GM12878 (cell line): ENCODE results near the gene MORN2. TPM values are rescaled to one million over a fixed set of nuclear protein-coding genes. Genes with fewer than 3 reads are reported as not detected.

ENCODE experiments used
- BHLHE40 ChIP-seq, 2 experiments: fragments of 450-650 bp in 1 of 2; IDR thresholded peaks; 2 replicates each; pipeline ENCODE4 v1.6.1; 2011 to 2017; ENCODE audit warnings: low read depth in 2 of 2, borderline replicate concordance in 1 of 2, improper control_type of control experiment in 1 of 2, low read length in 1 of 2, mild to moderate bottlenecking in 1 of 2
- CBFB ChIP-seq: IDR thresholded peaks from 2 replicates; pipeline ENCODE4 v1.6.1; 2016; ENCODE audit warnings: antibody characterized with exemption, low read depth
- CHD2 ChIP-seq: IDR thresholded peaks from 2 replicates; pipeline ENCODE4 v1.6.1; 2011; ENCODE audit warnings: low read depth, low read length, improper control_type of control experiment, borderline replicate concordance
- E4F1 ChIP-seq: fragments of 450-650 bp; IDR thresholded peaks from 2 replicates; pipeline ENCODE4 v1.6.1; 2018; ENCODE audit warnings: borderline replicate concordance, mild to moderate bottlenecking; ENCODE audit not compliant: partially characterized antibody
- ELK1 ChIP-seq: IDR thresholded peaks from 2 replicates; pipeline ENCODE4 v1.6.1; 2012; ENCODE audit warnings: low read depth, low read length, improper control_type of control experiment
- EP300 ChIP-seq, 2 experiments: fragments of 150-350 bp in 1 of 2; IDR thresholded peaks; 2 replicates each; pipeline ENCODE4 v1.6.1; 2011 to 2012; ENCODE audit warnings: low read depth in 2 of 2, low read length in 2 of 2, borderline replicate concordance in 1 of 2, improper control_type of control experiment in 1 of 2, inconsistent platforms in 1 of 2; ENCODE audit not compliant: control insufficient read depth in 1 of 2
- GABPA ChIP-seq: IDR thresholded peaks from 2 replicates; pipeline ENCODE4 v1.6.1; 2014; ENCODE audit warnings: antibody characterized with exemption, low read depth, mild to moderate bottlenecking, inconsistent platforms
- GATAD2B ChIP-seq: fragments of 450-650 bp; conservative IDR thresholded peaks from 2 replicates; pipeline ENCODE4 v1.6.1; 2017; ENCODE audit warnings: low read depth, mild to moderate bottlenecking, moderate library complexity
- HCFC1 ChIP-seq: fragments of 150-350 bp; IDR thresholded peaks from 2 replicates; pipeline ENCODE4 v1.6.1; 2014; ENCODE audit warnings: low read length
- JUNB ChIP-seq: IDR thresholded peaks from 2 replicates; pipeline ENCODE4 v1.6.1; 2016; ENCODE audit warnings: antibody characterized with exemption, mild to moderate bottlenecking
- JUND ChIP-seq: IDR thresholded peaks from 2 replicates; pipeline ENCODE4 v1.6.1; 2012; ENCODE audit warnings: low read depth, mild to moderate bottlenecking, low read length, improper control_type of control experiment, moderate library complexity
- MLLT1 ChIP-seq: fragments of 450-650 bp; IDR thresholded peaks from 2 replicates; pipeline ENCODE4 v1.6.1; 2016; ENCODE audit warnings: mild to moderate bottlenecking
- MYB ChIP-seq: fragments of 150-350 bp; IDR thresholded peaks from 2 replicates; pipeline ENCODE4 v1.6.1; 2014; ENCODE audit warnings: mild to moderate bottlenecking, low read depth, low read length, borderline replicate concordance
- NBN ChIP-seq: fragments of 450-650 bp; IDR thresholded peaks from 2 replicates; pipeline ENCODE4 v1.6.1; 2016
- NFYB ChIP-seq: IDR thresholded peaks from 2 replicates; pipeline ENCODE4 v1.6.1; 2011; ENCODE audit warnings: low read depth, mild to moderate bottlenecking, low read length, improper control_type of control experiment, moderate library complexity; ENCODE audit not compliant: insufficient read depth
- POLR2AphosphoS5 ChIP-seq: IDR thresholded peaks from 2 replicates; pipeline ENCODE4 v1.6.1; 2011; ENCODE audit warnings: mild to moderate bottlenecking, low read length, inconsistent platforms
- POU2F2 ChIP-seq: IDR thresholded peaks from 3 replicates; pipeline ENCODE4 v1.6.1; 2011; ENCODE audit warnings: low read depth, mild to moderate bottlenecking, low read length, borderline replicate concordance
- RCOR1 ChIP-seq: conservative IDR thresholded peaks from 2 replicates; pipeline ENCODE4 v1.6.1; 2012; ENCODE audit warnings: low read depth, low read length, improper control_type of control experiment
- SIN3A ChIP-seq: IDR thresholded peaks from 2 replicates; pipeline ENCODE4 v1.6.1; 2012; ENCODE audit warnings: low read depth, low read length, improper control_type of control experiment
- SMC3 ChIP-seq: IDR thresholded peaks from 2 replicates; pipeline ENCODE4 v1.6.1; 2011; ENCODE audit warnings: low read length, improper control_type of control experiment, borderline replicate concordance
- SP1 ChIP-seq: IDR thresholded peaks from one replicate; pipeline ENCODE4 v1.6.1; 2011; ENCODE audit warnings: low read depth, low read length
- SREBF1 ChIP-seq: IDR thresholded peaks from 2 replicates; pipeline ENCODE4 v1.6.1; 2012; ENCODE audit warnings: mild to moderate bottlenecking, low read length
- SRF ChIP-seq, 2 experiments: IDR thresholded peaks; 2 replicates each; pipeline ENCODE4 v1.6.1; 2011; ENCODE audit warnings: low read depth in 2 of 2, low read length in 2 of 2, mild to moderate bottlenecking in 1 of 2, moderate library complexity in 1 of 2
- TCF12 ChIP-seq: IDR thresholded peaks from 2 replicates; pipeline ENCODE4 v1.6.1; 2011; ENCODE audit warnings: low read depth, mild to moderate bottlenecking, low read length
- ZBED1 ChIP-seq: IDR thresholded peaks from 2 replicates; pipeline ENCODE4 v1.6.1; 2016; ENCODE audit warnings: borderline replicate concordance
- ZNF207 ChIP-seq: fragments of 450-650 bp; IDR thresholded peaks from 2 replicates; pipeline ENCODE4 v1.6.1; 2014; ENCODE audit warnings: antibody characterized with exemption, mild to moderate bottlenecking, borderline replicate concordance
- polyA plus RNA-seq, 11 experiments: library from polyadenylated mRNA; depleted of rRNA in 4 of 11; unstranded in 6 of 11; stranded (reverse) in 5 of 11; fragments of >200 nt; fragmentation: Nextera tagmentation in 4 of 11; fragmentation: Illumina TruSeq in 1 of 11; extraction: Ambion mirVana in 4 of 11; extraction: Trizol in 1 of 11; gene quantifications; 1 replicate in 1 of 11; 2 replicates in 10 of 11; pipeline versions ENCODE4 v1.2.1 to v1.2.3, GENCODE V29; 2011 to 2016; ENCODE audit warnings: inconsistent platforms in 2 of 11, missing spikeins in 2 of 11, low read depth in 1 of 11
- total RNA-seq, 4 experiments: library from RNA; depleted of rRNA in 3 of 4; stranded (reverse); fragments of >200 nt in 3 of 4; fragmentation: Illumina TruSeq in 1 of 4; extraction: Trizol in 1 of 4; gene quantifications; 2 replicates each; pipeline versions ENCODE4 v1.2.1 to v1.2.3, GENCODE V29; 2013 to 2021

MORN2 gene
- total and polyA plus RNA-seq, 10 of the 15 experiments (the other 5 are each of a cell fraction or from before 2014, with no cell fraction given) = 2.3 to 26.9 (median 8.0) TPM

GRCh38 chr2:38875576-38876367, at the start of gene MORN2, which contains the start of gene DHX57 (continued):
- TF ChIP-seq BHLHE40 (IDR thresholded peaks at IDR 0.05; ENCODE audit: borderline replicate concordance in 1 of 2, low read depth in 2 of 2, low read length in 1 of 2) (peak; percentile 65 to 89), RCOR1 (no peak), MLLT1 (peak; percentile 50), SIN3A (peak; percentile 90), JUND (peak; percentile 87; the same call in 1 of the 2 replicates), SP1 (peak; percentile 78), CBFB (no peak), POU2F2 (0 out of 3 replicates have a peak, but pooled peaks have one; percentile 18), CHD2 (peak; percentile 68; the same call in 1 of the 2 replicates), EP300 (IDR thresholded peaks at IDR 0.05; ENCODE audit: borderline replicate concordance in 1 of 2, control insufficient read depth in 1 of 2, low read depth in 2 of 2, low read length in 2 of 2) (no peak), MYB (no peak), POLR2AphosphoS5 (0 out of 2 replicates have a peak, but pooled peaks have one; percentile 40), ELK1 (peak; percentile 15; the same call in 1 of the 2 replicates), ZBED1 (no peak), NFYB (peak; percentile 97), E4F1 (peak; percentile 65), ZNF207 (peak; percentile 63; the same call in 1 of the 2 replicates), SRF (IDR thresholded peaks at IDR 0.05; ENCODE audit: low read depth in 2 of 2, low read length in 2 of 2) (0 out of 4 replicates have a peak, but pooled peaks of 1 of the 2 experiments have one; percentile 5), JUNB (no peak), GABPA (peak; percentile 92), NBN (0 out of 2 replicates have a peak, but pooled peaks have one; percentile 56), HCFC1 (peak; percentile 58), GATAD2B (peak; percentile 47; the same call in 1 of the 2 replicates), SREBF1 (peak; percentile 76; the same call in 1 of the 2 replicates), TCF12 (peak; percentile 67; the same call in 1 of the 2 replicates), SMC3 (no peak)
